Muscle layer of colon (tissue), 2 donors: ENCODE results near the gene PIPOX.

Experiments used
- H3K27ac ChIP-seq: one replicate; pipeline ENCODE4 v1.7.0; 2013; ENCODE audit warnings: low read depth, mild to moderate bottlenecking, low read length, moderate library complexity
- H3K27me3 ChIP-seq, 2 donors: one replicate each; pipeline ENCODE4 v1.7.0; 2013; ENCODE audit warnings: low read length in 2 of 2, mild to moderate bottlenecking in 2 of 2; ENCODE audit not compliant: insufficient read depth in 2 of 2, control insufficient read depth in 1 of 2
- H3K36me3 ChIP-seq: one replicate; pipeline ENCODE4 v1.7.0; 2013; ENCODE audit warnings: mild to moderate bottlenecking, low read length; ENCODE audit not compliant: insufficient read depth
- H3K4me1 ChIP-seq: one replicate; pipeline ENCODE4 v1.7.0; 2013; ENCODE audit warnings: mild to moderate bottlenecking, low read length; ENCODE audit not compliant: insufficient read depth
- H3K4me3 ChIP-seq, 2 donors: one replicate each; pipeline ENCODE4 v1.7.0; 2013; ENCODE audit warnings: low read length in 2 of 2, low read depth in 1 of 2, mild to moderate bottlenecking in 1 of 2, moderate library complexity in 1 of 2
- H3K9ac ChIP-seq: one replicate; pipeline ENCODE4 v1.7.0; 2013; ENCODE audit warnings: low read length
- H3K9me3 ChIP-seq: one replicate; pipeline ENCODE4 v1.7.0; 2013; ENCODE audit warnings: mild to moderate bottlenecking, low read length
- donor health status: abdominal sarcoma.
- donor health status: Adenocarcinoma of cecum.

Gene PIPOX

DNA sequence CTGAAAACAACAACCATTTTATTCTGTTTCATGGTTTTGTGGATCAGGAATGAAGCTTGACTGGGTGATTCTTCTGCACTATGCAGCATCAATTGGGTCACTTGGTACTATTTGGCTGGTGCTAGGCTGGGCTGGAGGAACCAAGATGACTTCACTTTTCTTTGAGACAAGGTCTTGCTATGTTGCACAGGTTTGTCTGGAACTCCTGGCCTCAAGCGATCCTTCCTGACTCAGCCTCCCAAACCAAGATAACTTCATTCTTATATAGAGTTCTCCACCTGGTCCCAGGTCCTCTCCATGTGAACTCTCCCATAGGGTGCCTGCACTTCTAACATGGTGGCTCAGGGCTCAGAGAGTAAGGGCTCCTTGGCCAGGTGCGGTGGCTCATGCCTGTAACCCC, 1.9 kb upstream of the PIPOX start:
- H3K4me3 ChIP-seq = no peak overlapping the region
- no peaks in the 10 kb centered on the region for H3K9me3 ChIP-seq
- H3K36me3 ChIP-seq = peaks cover 7% of the 10 kb centered on the region
- H3K27me3 ChIP-seq = no peaks in the 10 kb centered on the region
- H3K9ac ChIP-seq = no peak overlapping the region
- no peaks in the 10 kb centered on the region for H3K4me1 ChIP-seq
- H3K27ac ChIP-seq = no peak overlapping the region

DNA sequence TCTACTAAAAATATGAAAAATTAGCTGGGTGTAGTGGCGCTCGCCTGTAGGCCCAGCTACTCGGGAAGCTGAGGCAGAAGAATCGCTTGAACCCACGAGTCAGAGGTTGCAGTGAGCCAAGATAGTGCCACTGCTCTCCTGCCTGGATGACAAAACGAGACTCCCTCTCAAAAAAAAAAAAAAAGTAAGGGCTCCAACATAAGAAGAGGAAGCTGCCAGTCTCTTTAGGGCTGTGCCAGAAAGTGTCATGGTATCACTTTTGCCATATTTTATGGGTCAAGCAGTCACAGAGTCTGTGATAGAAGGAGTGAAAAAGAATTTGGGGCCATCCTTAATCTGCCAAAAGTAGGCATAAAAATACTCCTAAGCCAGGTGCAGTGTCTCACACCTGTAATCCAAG, 1.4 kb upstream of the PIPOX start:
- no peaks in the 10 kb centered on the region for H3K9me3 ChIP-seq
- no peak overlapping the region for H3K9ac ChIP-seq
- no peaks in the 10 kb centered on the region for H3K27me3 ChIP-seq
- H3K36me3 ChIP-seq = peaks cover 7% of the 10 kb centered on the region
- no peak overlapping the region for H3K27ac ChIP-seq
- no peaks in the 10 kb centered on the region for H3K4me1 ChIP-seq
- no peak overlapping the region for H3K4me3 ChIP-seq

DNA sequence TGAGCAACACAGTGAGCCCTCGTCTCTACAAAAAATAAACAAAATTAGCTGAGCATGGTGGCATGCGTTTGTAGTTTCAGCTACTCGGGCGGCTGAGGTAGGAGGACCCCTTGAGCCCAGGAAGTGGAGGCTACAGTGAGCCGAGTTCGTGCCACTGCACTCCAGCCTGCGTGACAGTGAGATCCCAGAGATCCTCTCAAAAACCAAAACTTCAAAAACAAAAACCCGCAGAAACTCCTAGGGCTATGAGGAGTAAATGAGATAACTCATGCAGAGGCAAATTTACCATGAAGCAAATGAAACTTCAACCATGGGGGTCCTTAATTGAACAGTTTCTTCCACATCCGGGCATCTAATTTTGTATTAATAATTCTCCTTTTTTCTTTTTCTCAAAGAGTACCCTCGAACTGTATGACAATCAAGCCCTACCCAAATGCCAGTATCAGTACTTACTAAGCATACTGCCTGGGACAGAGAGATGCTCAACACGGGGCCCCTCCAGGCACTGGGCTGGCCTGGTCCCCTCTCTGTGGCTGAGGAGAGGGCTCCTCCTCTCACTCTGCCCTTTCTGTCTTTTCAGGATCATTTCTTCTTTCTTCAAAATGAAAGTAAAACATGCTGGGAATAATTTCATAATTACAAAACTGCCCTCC, 789 bp upstream of the PIPOX start:
- no peak overlapping the region for H3K4me3 ChIP-seq
- H3K36me3 ChIP-seq = peaks cover 7% of the 10 kb centered on the region

DNA sequence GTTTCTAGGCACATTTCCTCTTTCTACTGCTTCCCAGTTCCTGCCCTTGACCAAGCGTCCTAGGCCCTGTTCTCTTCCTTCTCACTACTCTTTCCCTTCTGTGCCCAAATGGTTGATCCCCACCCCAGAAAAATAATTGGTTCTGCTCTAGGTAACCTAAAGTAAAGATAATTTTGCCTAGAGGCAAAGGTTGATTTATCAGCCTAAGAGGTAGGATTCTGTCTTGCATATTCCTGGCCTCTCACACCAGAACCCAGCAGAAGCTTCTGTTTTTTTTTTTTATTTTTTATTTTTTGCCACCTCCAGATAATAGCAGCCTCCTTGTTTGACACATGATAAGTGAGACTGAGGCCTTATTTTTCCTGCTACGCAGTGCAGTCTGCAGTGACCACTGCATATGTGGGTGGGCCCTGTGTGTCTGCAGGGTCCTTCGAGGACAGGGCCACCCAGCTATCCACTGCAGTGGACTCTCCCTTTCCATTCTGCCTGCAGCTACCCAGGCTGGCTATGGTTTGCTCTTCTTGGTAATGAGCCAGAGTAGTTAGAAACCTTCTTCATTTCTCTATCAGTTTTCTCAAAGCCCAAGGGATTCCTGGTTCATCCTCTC, 701 bp downstream of the PIPOX start:
- H3K4me3 ChIP-seq = no peak overlapping the region

More for the DNA sequence above, 789 bp upstream of the PIPOX start:
- no peaks in the 10 kb centered on the region for H3K27me3 ChIP-seq
- H3K27ac ChIP-seq = no peak overlapping the region
- no peaks in the 10 kb centered on the region for H3K9me3 ChIP-seq
- H3K9ac ChIP-seq = no peak overlapping the region
- no peaks in the 10 kb centered on the region for H3K4me1 ChIP-seq

DNA sequence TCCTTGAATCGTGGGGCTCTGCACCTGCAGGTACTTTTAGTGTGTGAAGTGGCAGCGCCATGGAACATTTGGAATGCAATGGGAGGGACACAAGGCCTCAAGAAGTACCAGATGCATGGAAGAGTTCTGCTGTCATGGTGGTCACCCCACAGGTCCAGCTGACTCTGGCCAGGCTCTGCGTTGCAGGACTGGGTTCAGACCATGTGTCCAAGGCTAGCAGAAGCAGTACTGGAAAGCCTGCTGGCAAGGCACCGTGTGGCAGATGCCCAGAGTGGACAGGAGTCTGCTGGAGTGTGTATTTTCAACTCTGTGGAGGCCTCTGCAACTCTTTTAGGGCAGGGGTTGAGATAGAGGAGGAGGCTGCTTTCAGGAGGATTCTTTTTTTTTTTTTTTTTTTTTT, 2.1 kb downstream of the PIPOX start:
- no peak overlapping the region for H3K4me3 ChIP-seq
- no peak overlapping the region for H3K27ac ChIP-seq
- H3K9me3 ChIP-seq = no peaks in the 10 kb centered on the region
- H3K36me3 ChIP-seq = peaks cover 7% of the 10 kb centered on the region
- no peaks in the 10 kb centered on the region for H3K4me1 ChIP-seq
- H3K27me3 ChIP-seq = no peaks in the 10 kb centered on the region
- H3K9ac ChIP-seq = no peak overlapping the region

More for the DNA sequence above, 701 bp downstream of the PIPOX start:
- peaks cover 7% of the 10 kb centered on the region for H3K36me3 ChIP-seq
- H3K27me3 ChIP-seq = no peaks in the 10 kb centered on the region
- no peak overlapping the region for H3K9ac ChIP-seq
- H3K27ac ChIP-seq = peak overlapping the region; percentile 16
- H3K4me1 ChIP-seq = no peaks in the 10 kb centered on the region
- no peaks in the 10 kb centered on the region for H3K9me3 ChIP-seq

DNA sequence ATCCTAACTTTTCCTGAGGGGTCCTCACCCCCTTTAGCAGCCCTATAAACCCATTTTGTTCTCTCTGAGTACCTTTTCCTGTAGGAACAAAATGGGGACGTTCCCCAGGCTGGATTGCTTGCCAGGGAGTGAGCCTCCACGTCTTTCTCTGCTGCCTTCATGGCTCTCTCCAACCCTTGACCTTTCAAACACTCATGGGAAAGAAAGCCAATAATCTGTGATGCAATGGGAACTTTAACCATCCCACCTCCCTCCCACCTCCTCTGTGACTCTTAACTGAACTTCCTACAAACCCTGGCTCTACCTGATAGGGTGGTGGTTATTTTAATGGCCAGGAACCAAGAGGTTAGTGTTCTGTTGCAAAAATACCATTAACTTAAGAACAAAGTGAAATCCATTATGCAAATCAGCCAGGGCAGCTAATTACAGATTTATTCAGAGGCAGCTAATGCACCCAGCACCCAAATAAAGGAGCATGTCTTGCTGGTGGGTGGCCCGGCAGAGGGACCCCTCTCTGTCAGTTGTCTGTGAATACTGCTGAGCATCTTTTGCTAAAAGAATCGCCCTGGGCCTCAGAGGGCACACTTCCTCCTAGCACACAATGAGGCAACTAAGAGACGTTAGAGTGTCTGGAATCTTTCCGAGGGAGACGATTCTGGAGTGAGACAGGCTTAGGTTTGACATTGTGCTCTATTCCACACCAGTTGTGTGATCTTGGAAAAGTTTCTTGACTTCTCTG, 3.0 kb downstream of the PIPOX start:
- Histone ChIP-seq H3K4me3 (no peak overlapping the region), H3K9me3 (no peaks in the 10 kb centered on the region), H3K27me3 (no peaks in the 10 kb centered on the region), H3K36me3 (peaks cover 7% of the 10 kb centered on the region), H3K27ac (no peak overlapping the region), H3K9ac (no peak overlapping the region), H3K4me1 (no peaks in the 10 kb centered on the region)

DNA sequence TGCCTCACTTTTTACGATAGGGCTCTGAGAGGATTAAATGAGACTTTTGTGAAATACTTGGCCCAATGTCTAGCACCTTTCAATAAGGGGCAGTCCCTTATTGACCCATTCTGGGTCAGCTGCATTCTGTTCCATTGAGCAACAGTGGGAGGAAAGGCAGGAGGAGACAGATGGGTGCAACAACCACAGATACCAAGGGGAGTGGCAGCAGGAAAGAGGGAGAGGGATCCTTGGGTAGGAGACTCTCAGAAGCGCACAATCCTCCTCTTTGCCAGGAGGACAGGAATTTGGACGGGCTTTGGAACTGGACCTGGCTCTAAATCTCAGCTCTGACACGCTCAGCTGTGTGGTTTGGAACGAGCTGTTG, 3.5 kb downstream of the PIPOX start:
- H3K4me3 ChIP-seq = no peak overlapping the region
- H3K9ac ChIP-seq = no peak overlapping the region
- no peaks in the 10 kb centered on the region for H3K9me3 ChIP-seq
- peaks cover 7% of the 10 kb centered on the region for H3K36me3 ChIP-seq
- no peak overlapping the region for H3K27ac ChIP-seq
- no peaks in the 10 kb centered on the region for H3K4me1 ChIP-seq
- H3K27me3 ChIP-seq = no peaks in the 10 kb centered on the region

DNA sequence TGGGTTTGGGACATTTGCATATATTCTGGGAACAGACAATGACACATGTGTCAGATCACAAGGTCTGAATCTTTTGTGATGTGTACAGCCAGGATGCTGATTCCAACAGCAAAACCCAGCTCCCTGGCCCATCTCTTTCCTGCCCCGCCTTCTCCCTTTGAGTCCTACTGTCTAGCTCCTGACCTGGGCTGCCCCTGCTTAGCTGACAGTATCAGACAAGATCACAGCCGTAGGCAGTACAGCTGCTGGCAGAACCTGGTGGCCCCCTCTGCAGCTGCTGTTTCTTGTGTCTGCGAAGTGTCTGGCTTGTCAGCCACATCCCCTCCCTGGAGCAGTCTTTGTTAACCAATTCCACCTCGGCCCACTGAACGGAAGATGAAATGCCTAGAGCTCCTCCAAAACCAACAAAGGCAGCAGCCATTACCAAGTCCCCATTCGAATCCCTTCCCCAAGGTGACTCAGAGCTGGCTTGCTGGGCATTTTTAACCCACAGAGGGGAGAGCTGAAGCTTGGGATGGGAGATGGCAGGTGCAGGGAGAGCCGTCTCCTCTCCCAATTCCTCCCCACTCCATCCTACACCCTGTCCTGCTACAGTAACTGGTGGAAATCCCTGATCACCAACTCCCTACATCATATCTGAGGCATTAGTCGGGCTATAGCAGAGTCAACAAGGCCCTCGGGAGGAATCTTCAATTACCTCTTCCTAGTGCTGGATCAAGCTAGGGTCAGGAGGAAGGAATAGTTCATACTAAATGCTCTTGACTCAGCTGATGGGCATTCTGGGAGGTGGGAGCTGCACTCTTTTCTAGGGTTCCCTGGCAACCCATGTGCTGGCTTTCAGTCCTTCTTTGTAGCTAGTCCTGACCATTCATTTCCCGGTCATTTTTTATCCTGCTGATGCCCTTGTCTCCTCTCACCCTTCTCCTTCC, 5.8 kb downstream of the PIPOX start:
- Histone ChIP-seq H3K4me1 (no peaks in the 10 kb centered on the region), H3K27ac (no peak overlapping the region), H3K9ac (no peak overlapping the region), H3K27me3 (no peaks in the 10 kb centered on the region), H3K9me3 (no peaks in the 10 kb centered on the region), H3K36me3 (peaks cover 7% of the 10 kb centered on the region), H3K4me3 (no peak overlapping the region)

DNA sequence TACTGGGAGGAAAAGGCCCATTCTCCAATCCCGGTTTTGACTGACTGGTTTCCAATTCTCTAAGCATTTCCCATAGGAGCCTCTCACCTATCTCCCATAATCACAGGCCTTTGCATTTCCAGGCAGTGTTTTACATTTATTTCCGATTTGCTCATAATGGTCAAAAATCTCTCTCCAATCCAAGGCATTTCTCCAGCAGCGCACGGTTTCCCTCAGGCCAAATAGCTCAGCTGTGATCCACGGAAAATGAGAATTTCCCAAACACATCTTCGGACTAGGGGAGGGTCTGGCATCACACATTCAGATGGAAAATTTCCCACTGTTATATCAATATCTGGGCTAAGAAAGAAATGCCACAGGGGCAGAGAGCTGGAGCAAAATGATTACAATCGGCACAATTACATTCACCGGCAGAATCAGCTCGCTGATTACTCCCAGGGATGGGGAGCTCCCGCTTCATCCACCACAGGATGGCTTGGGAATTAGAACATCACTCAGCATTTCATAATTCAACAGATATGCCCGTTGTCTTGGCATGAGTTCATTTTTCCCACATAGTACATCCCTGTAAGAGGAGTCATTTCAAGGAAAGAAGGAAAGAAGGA, 6.7 kb downstream of the PIPOX start:
- Histone ChIP-seq H3K4me3 (no peak overlapping the region), H3K36me3 (peaks cover 7% of the 10 kb centered on the region), H3K9ac (no peak overlapping the region), H3K27ac (no peak overlapping the region), H3K4me1 (no peaks in the 10 kb centered on the region), H3K9me3 (no peaks in the 10 kb centered on the region), H3K27me3 (no peaks in the 10 kb centered on the region)

DNA sequence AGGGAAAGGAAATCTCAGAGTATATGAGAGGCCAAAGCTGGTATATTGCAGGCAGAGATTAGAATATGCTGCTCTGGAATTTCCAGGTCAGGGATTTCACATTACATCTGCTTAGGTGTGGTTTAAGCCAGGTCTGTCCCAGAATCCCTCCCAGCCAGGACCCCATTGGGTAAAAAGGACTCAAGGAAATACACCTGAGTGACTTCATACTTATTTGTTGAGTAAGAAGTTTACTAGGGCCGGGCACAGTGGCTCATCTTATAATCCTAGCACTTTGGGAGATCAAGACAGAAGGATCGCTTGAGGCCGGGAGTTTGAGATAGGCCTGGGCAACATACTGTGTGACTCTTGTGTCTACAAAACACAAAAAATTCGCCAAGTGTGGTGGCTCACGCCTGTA, 7.2 kb downstream of the PIPOX start:
- H3K27ac ChIP-seq = no peak overlapping the region
- peaks cover 7% of the 10 kb centered on the region for H3K36me3 ChIP-seq
- H3K9me3 ChIP-seq = no peaks in the 10 kb centered on the region
- no peak overlapping the region for H3K9ac ChIP-seq
- no peaks in the 10 kb centered on the region for H3K4me1 ChIP-seq
- no peak overlapping the region for H3K4me3 ChIP-seq
- no peaks in the 10 kb centered on the region for H3K27me3 ChIP-seq

DNA sequence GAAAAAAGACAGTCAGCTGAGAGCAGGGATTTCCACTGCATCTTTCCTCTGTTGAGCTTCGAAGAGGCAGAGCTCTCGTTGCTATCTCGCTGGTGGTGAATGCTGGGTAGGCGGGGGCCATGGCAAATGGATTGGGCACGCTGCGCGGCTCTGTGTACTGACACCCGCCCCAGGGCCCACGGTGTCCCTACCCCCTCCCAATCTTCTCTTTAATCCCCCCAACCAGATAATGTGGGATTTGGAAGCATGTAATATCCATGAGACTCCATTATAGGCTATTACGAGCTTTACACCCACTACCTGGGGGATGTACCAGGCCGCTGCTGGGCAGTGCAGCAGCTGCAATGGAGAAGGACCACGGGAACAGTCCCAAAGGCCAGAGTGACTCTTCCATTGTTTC, 8.3 kb downstream of the PIPOX start:
- Histone ChIP-seq H3K4me1 (no peaks in the 10 kb centered on the region), H3K9ac (no peak overlapping the region), H3K27ac (no peak overlapping the region), H3K9me3 (no peaks in the 10 kb centered on the region), H3K27me3 (no peaks in the 10 kb centered on the region), H3K4me3 (no peak overlapping the region), H3K36me3 (no peaks in the 10 kb centered on the region)
